GM10266 (cell line): ENCODE data around the gene NRP2.

Experiments used
- DNase-seq: peaks from one replicate; pipeline ENCODE4 v3.0.0; 2012; ENCODE audit errors: extremely low spot score
- CTCF ChIP-seq: IDR thresholded peaks from 2 replicates; pipeline ENCODE4 v1.5.1; 2012; ENCODE audit warnings: mild to moderate bottlenecking, low read depth; ENCODE audit not compliant: control insufficient read depth, insufficient read depth; ENCODE audit errors: missing control alignments

The NRP2 gene

GRCh38 chr2:205696927-205697441, 14.7 kb downstream of the NRP2 start:
- no peak for TF ChIP-seq CTCF

GRCh38 chr2:205698286-205699268, 16.3 kb downstream of the NRP2 start:
- DNase-seq = no peak
- no peak for TF ChIP-seq CTCF

More at GRCh38 chr2:205696927-205697441, 14.7 kb downstream of the NRP2 start:
- no peak for DNase-seq

GRCh38 chr2:205699515-205700289, 17.4 kb downstream of the NRP2 start:
- no peak for DNase-seq
- no peak for TF ChIP-seq CTCF

GRCh38 chr2:205700331-205701132, 18.2 kb downstream of the NRP2 start:
- no peak for TF ChIP-seq CTCF
- no peak for DNase-seq

GRCh38 chr2:205701509-205701908, 19.2 kb downstream of the NRP2 start:
- no peak for TF ChIP-seq CTCF
- DNase-seq = no peak

- DNase-seq = no peak
- TF ChIP-seq CTCF = no peak
Observed at GRCh38 chr2:205702576-205702975, 20.3 kb downstream of the NRP2 start.
